TTC549 (cell line): ENCODE data around the gene ANO6.

Experiments
- FAIRE-seq: peaks from 2 replicates; lab custom pipeline; 2012; peaks lifted over from hg19 to GRCh38; lab: Jason Lieb, UNC

ANO6 gene

DNA sequence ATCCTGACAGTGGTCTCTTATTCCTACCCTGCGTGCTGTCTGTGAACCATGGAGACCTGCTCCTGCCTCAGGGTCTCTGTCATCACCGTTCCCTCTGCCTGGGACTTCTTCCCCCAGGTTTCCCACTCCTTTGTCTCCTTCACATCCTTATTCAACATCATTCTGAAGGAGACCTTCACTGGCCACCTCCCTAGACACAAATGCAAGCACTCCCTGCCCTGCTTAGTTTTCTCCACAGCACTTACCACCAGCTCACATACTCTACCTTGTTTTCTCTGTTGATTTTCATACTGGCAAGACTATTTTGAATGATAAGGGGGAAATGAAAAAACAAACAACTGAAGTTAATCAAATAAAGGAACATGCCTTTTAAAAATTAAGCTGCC lies 192.8 kb downstream of the ANO6 start:
- no peak for FAIRE-seq

- FAIRE-seq: no peak
These were observed 194.1 kb downstream of the ANO6 start for GRCh38 chr12:45409966-45410365.

DNA sequence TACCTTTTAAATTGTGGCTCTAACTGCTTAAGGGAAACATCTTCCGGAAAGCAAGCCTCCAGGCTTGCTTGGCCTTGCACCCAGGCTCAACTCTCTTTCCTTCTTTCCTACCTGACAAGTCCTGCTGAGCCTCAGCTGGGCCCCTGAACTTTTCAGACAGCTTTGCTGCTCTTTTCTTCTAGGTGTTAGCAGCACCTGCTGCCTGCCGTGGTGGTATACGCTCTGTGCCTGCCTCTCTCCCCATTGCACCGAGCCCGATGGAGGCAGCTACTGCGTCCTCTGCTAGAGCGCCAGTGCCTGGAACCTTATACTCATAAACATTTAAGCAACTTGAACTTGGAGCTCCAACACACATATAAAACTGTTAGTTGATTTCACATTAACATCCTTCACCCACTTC lies 195.7 kb downstream of the ANO6 start:
- FAIRE-seq: no peak

DNA sequence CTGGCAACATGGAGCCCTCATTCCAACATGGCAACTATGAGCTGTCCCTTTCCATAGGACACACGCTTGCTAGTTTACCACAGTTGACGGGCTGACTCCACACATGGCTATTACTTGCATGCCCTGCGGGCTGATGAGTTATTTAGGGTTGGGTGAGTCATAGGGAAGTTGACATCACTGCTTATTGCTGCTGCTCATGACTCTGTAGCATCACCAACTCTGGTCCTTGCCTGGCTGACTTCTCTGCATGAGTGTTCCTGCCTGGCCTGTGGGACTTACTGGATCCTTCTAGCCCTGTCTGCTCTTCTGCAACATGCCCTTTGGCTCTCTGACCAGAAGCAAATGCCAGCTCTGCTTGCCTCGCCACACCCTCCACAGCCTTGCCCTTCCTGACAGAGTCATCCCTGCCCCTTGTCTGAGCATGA lies 199.5 kb downstream of the ANO6 start:
- no peak for FAIRE-seq

DNA sequence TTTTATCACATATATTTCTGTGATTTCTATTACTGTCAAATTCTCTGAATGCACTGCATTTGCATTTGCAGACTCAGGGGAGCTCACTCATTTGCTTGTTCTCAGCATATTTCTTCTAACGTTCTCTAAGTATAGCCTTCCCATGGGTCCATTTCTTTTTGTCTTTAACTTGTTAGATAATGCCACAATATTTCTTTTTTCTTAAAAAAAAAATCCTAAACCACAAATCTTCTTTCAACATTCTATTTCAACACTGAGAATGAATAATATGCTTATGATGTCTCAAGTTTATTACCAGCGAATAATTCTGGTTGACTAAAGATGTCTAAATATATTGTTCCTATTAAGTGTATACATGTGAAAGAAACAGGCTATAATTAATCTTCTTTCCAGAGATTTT lies 200.2 kb downstream of the ANO6 start:
- FAIRE-seq: no peak

GRCh38 chr12:45418520-45418919 lies 202.6 kb downstream of the ANO6 start:
- no peak for FAIRE-seq

GRCh38 chr12:45419317-45419814 lies 203.5 kb downstream of the ANO6 start:
- no peak for FAIRE-seq

- no peak for FAIRE-seq
These were observed 205.8 kb downstream of the ANO6 start for GRCh38 chr12:45421736-45422135.

DNA sequence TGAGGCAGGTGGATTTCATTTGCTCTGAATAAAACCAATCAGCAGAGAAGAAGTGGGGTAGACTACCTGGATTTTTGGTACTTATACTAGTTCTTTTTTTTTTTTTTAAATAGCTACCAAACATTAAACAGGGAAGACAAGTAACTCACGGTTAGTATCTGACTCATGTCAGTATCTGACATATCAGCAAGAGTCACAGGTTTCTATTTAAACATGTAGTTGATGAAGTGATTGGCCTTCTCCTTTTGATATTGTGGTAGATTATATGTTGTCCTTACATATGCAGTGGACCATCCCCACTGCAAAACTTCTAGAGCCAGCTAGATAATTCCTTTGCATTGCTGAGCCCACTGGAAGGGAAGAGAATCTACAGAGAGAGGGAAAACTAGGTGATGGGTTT lies 208.0 kb downstream of the ANO6 start:
- FAIRE-seq: no peak

- no peak for FAIRE-seq
These were observed 209.5 kb downstream of the ANO6 start for GRCh38 chr12:45425426-45425825.

DNA sequence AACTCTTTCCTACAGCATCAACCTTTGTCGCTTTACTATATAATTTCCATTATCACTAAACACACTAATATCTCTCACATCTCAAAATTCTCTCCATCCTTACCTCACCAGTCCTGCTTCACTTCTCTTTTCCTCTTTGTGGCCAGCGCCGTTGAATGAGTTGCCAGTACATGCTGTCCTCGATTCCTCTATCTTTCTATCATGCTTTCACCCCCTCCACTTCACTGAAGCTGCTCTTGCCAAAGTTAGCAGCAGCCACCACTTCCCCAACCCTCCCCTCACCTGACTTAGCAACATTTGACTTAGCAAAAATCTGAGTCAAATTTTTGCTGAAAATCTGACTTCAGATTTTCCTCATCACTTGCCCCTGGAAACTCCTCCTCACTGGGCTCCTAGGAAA lies 210.4 kb downstream of the ANO6 start:
- no peak for FAIRE-seq

- FAIRE-seq: no peak
These were observed 211.1 kb downstream of the ANO6 start for GRCh38 chr12:45427042-45427441.

GRCh38 chr12:45429831-45430230 lies 213.9 kb downstream of the ANO6 start:
- FAIRE-seq: no peak

DNA sequence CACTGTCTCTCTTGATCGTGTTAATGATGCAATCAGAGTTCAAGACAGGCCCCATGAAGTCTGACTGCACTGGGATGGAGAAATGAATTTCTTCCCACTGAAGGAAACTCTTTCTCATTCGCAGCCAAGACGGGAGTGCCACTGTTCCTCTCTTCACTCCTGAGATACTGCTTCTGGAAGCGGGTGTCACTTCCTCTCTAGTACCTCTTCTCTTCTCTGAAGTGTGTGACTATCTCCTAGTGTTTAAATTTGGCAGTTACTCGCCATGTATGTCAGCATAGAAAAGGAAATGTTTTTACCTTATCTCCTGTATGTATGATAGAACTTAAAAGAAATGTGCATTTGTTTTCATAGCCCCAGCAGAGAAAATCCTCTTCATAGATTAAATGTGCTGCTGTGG lies 215.2 kb downstream of the ANO6 start:
- no peak for FAIRE-seq

GRCh38 chr12:45432710-45433109 lies 216.8 kb downstream of the ANO6 start:
- FAIRE-seq: no peak

- FAIRE-seq: no peak
These were observed 217.6 kb downstream of the ANO6 start for GRCh38 chr12:45433441-45433868.

- FAIRE-seq: no peak
These were observed 218.2 kb downstream of the ANO6 start for GRCh38 chr12:45434094-45434493.

DNA sequence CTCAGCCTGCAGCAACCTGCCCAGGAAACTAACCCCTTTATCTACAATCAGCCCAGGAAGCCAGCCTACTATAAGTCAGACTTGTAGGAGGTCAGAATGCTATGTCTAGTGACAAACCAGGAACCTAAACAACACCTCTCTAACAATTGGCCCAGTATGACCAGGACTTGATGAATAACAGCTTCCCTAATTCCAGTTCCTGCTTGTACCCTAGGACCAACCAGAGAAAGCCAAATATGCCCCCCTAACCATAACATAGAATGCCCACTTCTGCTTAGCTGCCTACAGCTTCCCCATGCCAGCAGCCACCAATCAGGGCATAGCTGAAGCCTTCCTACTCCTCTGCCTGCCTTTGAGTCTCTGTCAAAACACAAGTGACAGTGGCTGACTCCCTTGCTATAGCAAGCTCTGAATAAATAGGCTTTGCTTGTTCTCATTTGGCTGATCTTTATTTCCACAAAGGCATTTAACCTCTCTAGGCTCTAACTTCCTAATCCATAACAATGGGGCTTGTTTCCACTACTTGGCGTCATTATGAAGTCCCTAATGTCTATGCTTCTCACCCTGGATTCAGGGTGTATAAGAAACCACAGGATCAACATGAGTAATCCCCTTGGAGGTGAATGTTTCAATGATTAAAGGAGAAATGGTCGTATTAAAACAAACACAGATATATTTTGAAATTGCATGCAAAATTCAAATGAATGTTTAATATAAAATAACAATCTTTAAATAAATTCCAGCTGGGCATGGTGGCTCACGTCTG lies 220.2 kb downstream of the ANO6 start:
- FAIRE-seq: no peak

DNA sequence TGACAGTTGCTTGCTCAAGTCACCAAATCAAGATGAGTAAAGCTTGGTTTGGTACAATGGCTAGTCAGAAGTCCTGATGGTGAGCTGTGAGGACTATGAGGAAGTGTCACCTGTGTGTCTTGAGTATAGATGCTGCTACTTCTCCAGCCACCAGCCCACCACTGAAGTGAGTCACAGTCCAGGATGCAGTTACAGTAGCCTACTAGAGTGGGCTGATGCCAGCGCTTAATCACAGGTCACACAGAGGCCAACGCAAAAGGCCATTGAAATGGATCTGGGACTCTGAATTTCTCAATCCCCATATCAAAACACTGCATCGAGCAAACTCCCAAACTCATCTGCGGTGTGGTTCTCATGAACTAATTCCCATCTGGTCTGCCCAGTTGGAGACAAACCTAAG lies 223.1 kb downstream of the ANO6 start:
- no peak for FAIRE-seq

GRCh38 chr12:45446013-45446412 lies 230.1 kb downstream of the ANO6 start:
- FAIRE-seq: no peak

DNA sequence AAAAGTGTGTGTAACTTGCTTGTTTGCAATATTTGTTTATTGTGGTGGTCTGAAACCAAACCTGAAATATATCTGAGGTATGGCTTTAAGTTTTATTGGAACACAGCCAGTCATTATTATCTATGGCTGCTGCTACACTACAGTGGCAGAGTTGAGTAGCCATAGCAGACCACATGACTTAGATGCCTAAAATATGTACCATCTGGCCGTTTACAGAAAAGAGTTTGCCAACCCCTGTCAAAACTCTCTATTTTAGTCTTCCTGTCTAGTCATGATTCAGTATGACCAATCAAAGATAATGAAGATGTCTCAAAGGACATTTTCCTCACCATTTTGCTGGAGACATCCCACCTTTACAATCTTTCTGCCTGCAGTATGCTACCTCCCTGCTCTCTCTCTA lies 242.3 kb downstream of the ANO6 start:
- FAIRE-seq: no peak

DNA sequence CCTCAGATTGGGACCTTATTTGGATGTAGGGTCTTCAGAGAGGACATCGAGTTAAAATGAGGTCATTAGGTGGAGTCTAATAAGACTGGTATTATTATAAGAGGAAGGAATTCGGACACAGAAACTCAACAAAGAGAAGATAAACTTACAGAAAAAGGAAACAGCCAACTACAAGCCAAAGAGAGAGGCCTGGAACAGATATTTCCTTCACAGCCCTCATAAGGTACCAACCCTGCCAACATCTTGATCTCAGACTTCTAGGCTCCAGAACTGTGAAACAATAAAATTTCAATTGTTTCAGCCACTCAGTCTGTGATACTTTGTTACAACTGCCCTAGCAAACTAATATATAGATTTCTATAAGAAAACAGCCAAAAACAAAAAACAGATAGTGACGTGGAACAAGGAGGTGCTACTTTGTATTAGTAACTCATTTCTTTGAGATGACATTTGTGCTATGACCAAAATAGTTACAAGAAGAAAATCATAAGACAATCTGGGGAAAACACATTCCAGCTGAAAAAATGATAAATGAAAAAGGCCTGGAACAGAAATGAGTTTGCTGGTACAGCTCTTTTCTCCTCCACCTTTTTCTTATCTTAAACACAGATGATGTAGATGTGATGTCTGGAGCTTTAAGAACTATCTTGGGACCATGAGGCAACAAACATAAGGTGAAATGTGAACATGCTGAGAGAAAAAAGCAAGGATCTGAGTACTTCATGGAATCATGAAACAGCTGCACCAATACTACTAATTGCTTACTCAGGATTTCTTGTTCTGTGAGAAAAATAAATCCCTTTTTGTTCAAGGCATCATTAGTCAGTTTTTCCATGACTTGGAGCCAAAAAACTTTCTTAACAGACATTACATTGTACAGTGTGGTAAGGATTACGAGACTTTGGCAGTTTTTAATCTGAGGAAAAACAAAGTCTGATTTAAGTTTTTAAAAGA lies 243.2 kb downstream of the ANO6 start:
- FAIRE-seq: no peak

GRCh38 chr12:45462506-45462905 lies 246.6 kb downstream of the ANO6 start:
- FAIRE-seq: no peak
